ENCODE measurements around the gene RSBN1. TPM values are rescaled to one million over a fixed set of nuclear protein-coding genes. Genes with fewer than 3 reads are reported as not detected.

The RSBN1 gene
- total and polyA plus RNA-seq, 2 experiments from 2014 or later, result 7.5 to 8.7 TPM

- H3K36me3 ChIP-seq (ENCODE audit: low read depth), result peaks cover 3% of the 10 kb centered on the region; the same call in 1 of the 2 replicates
- peak overlapping the region; percentile 99 for H3K4me2 ChIP-seq (ENCODE audit: unreplicated experiment)
- peaks cover 83% of the 10 kb centered on the region for H3K79me2 ChIP-seq (ENCODE audit: insufficient read depth)
- H3K4me1 ChIP-seq (ENCODE audit: insufficient read depth), result peaks cover 39% of the 10 kb centered on the region
- TF ChIP-seq EZH2phosphoT487 (IDR thresholded peaks at IDR 0.05; ENCODE audit: insufficient read depth, low read depth) (no peak), EZH2 (IDR thresholded peaks at IDR 0.05; ENCODE audit: insufficient read depth, poor library complexity, severe bottlenecking) (no peak)
- in situ Hi-C loops (cut with MboI), result no loop called here
- no peaks in the 10 kb centered on the region; the same call in 1 of the 2 replicates for H4K20me1 ChIP-seq (ENCODE audit: insufficient read depth)
- H2AFZ ChIP-seq, result no peak overlapping the region
- H3K4me3 ChIP-seq, result peak overlapping the region; percentile 99
- peak overlapping the region; percentile 94; the same call in 1 of the 2 replicates for H3K9ac ChIP-seq
- DNase-seq, result peak; percentile 50
- no peaks in the 10 kb centered on the region for H3K27me3 ChIP-seq (replicated peaks; ENCODE audit: insufficient read depth)
- H3K9me2 ChIP-seq (ENCODE audit: insufficient read depth), result no peaks in the 10 kb centered on the region
- no peaks in the 10 kb centered on the region for H3K9me3 ChIP-seq (ENCODE audit: low read depth)
- peaks cover 38% of the 10 kb centered on the region for H3F3A ChIP-seq (ENCODE audit: insufficient read depth)
- H3K27ac ChIP-seq, result peak overlapping the region; percentile 78
- WGBS, 2 experiments (ENCODE audit: low coverage in 1 of 2, low lambda C conversion rate in 2 of 2, missing lambda C conversion rate in 2 of 2), result 71 to 73% methylated on average over 4 of the region's 4 CpGs
Observed at GRCh38 chr1:113808450-113809195, 3.7 kb downstream of the RSBN1 start.

- H3K4me3 ChIP-seq, result no peak overlapping the region
- TF ChIP-seq EZH2 (IDR thresholded peaks at IDR 0.05; ENCODE audit: insufficient read depth, poor library complexity, severe bottlenecking) (no peak), EZH2phosphoT487 (IDR thresholded peaks at IDR 0.05; ENCODE audit: insufficient read depth, low read depth) (no peak)
- peaks cover 29% of the 10 kb centered on the region for H3F3A ChIP-seq (ENCODE audit: insufficient read depth)
- H3K27ac ChIP-seq, result no peak overlapping the region
- peaks cover 100% of the 10 kb centered on the region for H3K79me2 ChIP-seq (ENCODE audit: insufficient read depth)
- H3K36me3 ChIP-seq (ENCODE audit: low read depth), result peaks cover 3% of the 10 kb centered on the region; the same call in 1 of the 2 replicates
- no peak for DNase-seq
- peaks cover 35% of the 10 kb centered on the region for H3K4me1 ChIP-seq (ENCODE audit: insufficient read depth)
- 82 to 86% methylated on average over 4 of the region's 4 CpGs for WGBS, 2 experiments (ENCODE audit: low coverage in 1 of 2, low lambda C conversion rate in 2 of 2, missing lambda C conversion rate in 2 of 2)
- no peak overlapping the region for H2AFZ ChIP-seq
- H3K27me3 ChIP-seq (replicated peaks; ENCODE audit: insufficient read depth), result no peaks in the 10 kb centered on the region
- in situ Hi-C loops (cut with MboI), result no loop called here
- H3K9me2 ChIP-seq (ENCODE audit: insufficient read depth), result no peaks in the 10 kb centered on the region
- H3K9ac ChIP-seq, result no peak overlapping the region
- no peaks in the 10 kb centered on the region; the same call in 1 of the 2 replicates for H4K20me1 ChIP-seq (ENCODE audit: insufficient read depth)
- H3K9me3 ChIP-seq (ENCODE audit: low read depth), result no peaks in the 10 kb centered on the region
- no peak overlapping the region for H3K4me2 ChIP-seq (ENCODE audit: unreplicated experiment)
Observed at GRCh38 chr1:113805639-113806038, 6.6 kb downstream of the RSBN1 start.

- in situ Hi-C loops (cut with MboI), result no loop called here
- 96 to 100% methylated on average over 6 of the region's 6 CpGs for WGBS, 2 experiments (ENCODE audit: low coverage in 1 of 2, low lambda C conversion rate in 2 of 2, missing lambda C conversion rate in 2 of 2)
- Histone ChIP-seq H3F3A (ENCODE audit: insufficient read depth) (peaks cover 29% of the 10 kb centered on the region), H3K9me3 (ENCODE audit: low read depth) (no peaks in the 10 kb centered on the region), H3K9me2 (ENCODE audit: insufficient read depth) (no peaks in the 10 kb centered on the region), H3K27ac (0 out of 2 replicates have a peak overlapping the region, but pooled peaks have one; percentile 12), H3K9ac (no peak overlapping the region), H3K4me2 (ENCODE audit: unreplicated experiment) (no peak overlapping the region), H2AFZ (no peak overlapping the region), H3K79me2 (ENCODE audit: insufficient read depth) (peaks cover 100% of the 10 kb centered on the region), H3K4me1 (ENCODE audit: insufficient read depth) (peaks cover 33% of the 10 kb centered on the region), H3K4me3 (no peak overlapping the region), H3K27me3 (replicated peaks; ENCODE audit: insufficient read depth) (no peaks in the 10 kb centered on the region), H4K20me1 (ENCODE audit: insufficient read depth) (no peaks in the 10 kb centered on the region; the same call in 1 of the 2 replicates), H3K36me3 (ENCODE audit: low read depth) (peaks cover 3% of the 10 kb centered on the region; the same call in 1 of the 2 replicates)
- no peak for DNase-seq
- TF ChIP-seq EZH2phosphoT487 (IDR thresholded peaks at IDR 0.05; ENCODE audit: insufficient read depth, low read depth) (no peak), EZH2 (IDR thresholded peaks at IDR 0.05; ENCODE audit: insufficient read depth, poor library complexity, severe bottlenecking) (no peak)
Observed at GRCh38 chr1:113805256-113805531, 7.1 kb downstream of the RSBN1 start.

GRCh38 chr1:113804421-113805255 lies 7.6 kb downstream of the RSBN1 start:
- DNase-seq, result peak; percentile 82

More at GRCh38 chr1:113804421-113805255, 7.6 kb downstream of the RSBN1 start:
- no peaks in the 10 kb centered on the region for H3K9me3 ChIP-seq (ENCODE audit: low read depth)
- H3K9ac ChIP-seq, result no peak overlapping the region
- no peak overlapping the region for H3K4me3 ChIP-seq
- H3K36me3 ChIP-seq (ENCODE audit: low read depth), result peaks cover 3% of the 10 kb centered on the region; the same call in 1 of the 2 replicates
- in situ Hi-C loops (cut with MboI), result no loop called here
- peak overlapping the region; percentile 33 for H3K4me2 ChIP-seq (ENCODE audit: unreplicated experiment)
- H3K27ac ChIP-seq, result 0 out of 2 replicates have a peak overlapping the region, but pooled peaks have one; percentile 12
- 59 to 63% methylated on average over 8 of the region's 8 CpGs for WGBS, 2 experiments (ENCODE audit: low coverage in 1 of 2, low lambda C conversion rate in 2 of 2, missing lambda C conversion rate in 2 of 2)
- no peaks in the 10 kb centered on the region for H3K9me2 ChIP-seq (ENCODE audit: insufficient read depth)
- H2AFZ ChIP-seq, result no peak overlapping the region
- peaks cover 24% of the 10 kb centered on the region for H3F3A ChIP-seq (ENCODE audit: insufficient read depth)
- no peak for TF ChIP-seq EZH2 (IDR thresholded peaks at IDR 0.05; ENCODE audit: insufficient read depth, poor library complexity, severe bottlenecking)
- TF ChIP-seq EZH2phosphoT487 (IDR thresholded peaks at IDR 0.05; ENCODE audit: insufficient read depth, low read depth), result no peak
- H3K4me1 ChIP-seq (ENCODE audit: insufficient read depth), result peaks cover 28% of the 10 kb centered on the region
- H3K79me2 ChIP-seq (ENCODE audit: insufficient read depth), result peaks cover 100% of the 10 kb centered on the region
- H4K20me1 ChIP-seq (ENCODE audit: insufficient read depth), result no peaks in the 10 kb centered on the region; the same call in 1 of the 2 replicates
- H3K27me3 ChIP-seq (replicated peaks; ENCODE audit: insufficient read depth), result no peaks in the 10 kb centered on the region
